GM18907 (cell line): ENCODE measurements around the gene TIMP3.

Source experiments
- ATAC-seq: cut with Tn5 transposase; IDR thresholded peaks from one replicate; pipeline ENCODE4 v1.9.1; 2021; ENCODE audit warnings: mild to moderate bottlenecking, moderate library complexity; ENCODE audit not compliant: unreplicated experiment

The TIMP3 gene

GRCh38 chr22:32827049-32827602 is 25.6 kb downstream of the TIMP3 start:
- no peak for ATAC-seq

- ATAC-seq, result no peak
These were observed 26.6 kb downstream of the TIMP3 start for GRCh38 chr22:32828150-32828549.

- ATAC-seq, result no peak
These were observed 27.1 kb downstream of the TIMP3 start for GRCh38 chr22:32828561-32828960.

GRCh38 chr22:32829451-32829851 is 27.9 kb downstream of the TIMP3 start:
- ATAC-seq, result no peak

- ATAC-seq, result no peak
These were observed 29.0 kb downstream of the TIMP3 start for GRCh38 chr22:32830473-32830872.

GRCh38 chr22:32830957-32831356 is 29.5 kb downstream of the TIMP3 start:
- ATAC-seq, result no peak

- no peak for ATAC-seq
These were observed 30.1 kb downstream of the TIMP3 start for GRCh38 chr22:32831584-32831983.

GRCh38 chr22:32832174-32832573 is 30.7 kb downstream of the TIMP3 start:
- no peak for ATAC-seq

GRCh38 chr22:32836280-32837123 is 35.0 kb downstream of the TIMP3 start:
- no peak for ATAC-seq

- ATAC-seq, result no peak
These were observed 35.6 kb downstream of the TIMP3 start for GRCh38 chr22:32837142-32837541.

GRCh38 chr22:32837803-32838202 is 36.3 kb downstream of the TIMP3 start:
- no peak for ATAC-seq

GRCh38 chr22:32839831-32840584 is 38.5 kb downstream of the TIMP3 start:
- no peak for ATAC-seq

GRCh38 chr22:32841175-32841574 is 39.7 kb downstream of the TIMP3 start:
- ATAC-seq, result no peak

- ATAC-seq, result no peak
These were observed 41.0 kb downstream of the TIMP3 start for GRCh38 chr22:32842486-32842885.

GRCh38 chr22:32843300-32843699 is 41.8 kb downstream of the TIMP3 start:
- ATAC-seq, result no peak

- ATAC-seq, result no peak
These were observed 42.7 kb downstream of the TIMP3 start for GRCh38 chr22:32844251-32844650.

GRCh38 chr22:32846780-32847491 is 45.4 kb downstream of the TIMP3 start:
- ATAC-seq, result no peak

- ATAC-seq, result no peak
These were observed 46.7 kb downstream of the TIMP3 start for GRCh38 chr22:32848226-32848625.

GRCh38 chr22:32849501-32849900 is 48.0 kb downstream of the TIMP3 start:
- ATAC-seq, result no peak

GRCh38 chr22:32850157-32850556 is 48.7 kb downstream of the TIMP3 start:
- ATAC-seq, result no peak
